NCI-H128 (cell line): ENCODE measurements around the gene TMEM11.

Source experiments
- DNase-seq: peaks from one replicate; lab custom pipeline; 2025; ENCODE audit not compliant: unreplicated experiment; lab: John Stamatoyannopoulos, UW

The TMEM11 gene

DNA sequence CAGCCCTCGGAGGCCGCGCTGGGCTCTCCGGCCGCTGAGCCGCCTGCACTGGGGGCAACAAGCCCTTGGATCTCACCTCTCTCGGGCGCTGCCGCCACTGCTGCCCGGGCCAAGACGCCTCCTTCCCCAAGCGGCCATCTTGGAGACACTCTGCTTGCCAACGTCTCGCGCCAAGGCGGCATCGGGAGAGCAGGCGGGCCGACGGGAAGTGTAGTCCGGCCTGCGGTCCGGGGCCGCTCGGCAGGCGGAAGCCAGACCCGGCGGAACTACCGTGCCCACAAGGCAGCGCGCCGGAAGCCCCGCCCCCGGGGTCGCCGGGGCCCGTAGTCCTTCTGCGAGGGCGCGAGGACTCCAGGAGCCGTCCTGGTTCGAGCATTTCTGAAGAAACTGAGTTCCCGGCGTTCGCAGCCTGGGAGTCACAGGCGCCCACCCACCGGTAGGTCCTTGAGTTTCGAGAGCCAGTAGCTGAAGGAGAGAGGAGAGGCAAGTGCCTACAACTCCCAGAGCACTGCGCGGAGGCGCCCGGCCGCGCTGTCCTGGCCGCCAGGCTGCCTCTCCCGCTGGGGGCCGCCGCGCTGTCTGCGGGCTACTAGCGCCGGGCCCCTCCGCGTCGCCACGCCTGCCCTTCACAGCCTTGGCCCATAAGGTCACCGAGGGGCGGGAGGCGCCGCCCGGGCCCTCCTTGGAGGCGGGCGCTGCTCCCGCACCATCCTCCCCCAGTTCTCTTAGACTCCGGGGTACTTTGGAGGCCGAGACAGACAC is at the start of gene TMEM11:
Gene TMEM11, minus strand, starts transcription at position 147 of the 762 bp plus-strand sequence. Its CDS starts 9 bp downstream, at position 138.
- peak; percentile 75 for DNase-seq

DNA sequence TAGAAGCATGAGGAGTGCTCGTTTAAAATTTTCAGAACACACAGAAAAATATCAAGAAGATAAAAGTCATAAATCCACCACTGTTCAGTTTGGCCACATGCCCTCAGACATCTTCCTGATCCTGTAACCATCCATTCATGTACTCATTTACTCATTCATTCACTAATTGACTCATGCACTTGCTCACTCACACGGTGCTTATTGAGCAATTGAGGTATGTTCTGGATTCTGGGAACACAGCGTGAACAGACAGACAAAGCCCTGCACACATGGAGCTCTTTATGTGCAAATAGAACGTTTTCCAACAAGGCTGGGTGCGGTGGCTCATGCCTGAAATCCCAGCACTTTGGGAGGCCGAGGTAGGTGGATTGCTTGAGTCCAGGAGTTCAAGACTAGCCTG is 49.4 kb upstream of the TMEM11 start:
- no peak for DNase-seq

GRCh38 chr17:21262259-21262993 is 48.5 kb upstream of the TMEM11 start:
- DNase-seq = no peak

DNA sequence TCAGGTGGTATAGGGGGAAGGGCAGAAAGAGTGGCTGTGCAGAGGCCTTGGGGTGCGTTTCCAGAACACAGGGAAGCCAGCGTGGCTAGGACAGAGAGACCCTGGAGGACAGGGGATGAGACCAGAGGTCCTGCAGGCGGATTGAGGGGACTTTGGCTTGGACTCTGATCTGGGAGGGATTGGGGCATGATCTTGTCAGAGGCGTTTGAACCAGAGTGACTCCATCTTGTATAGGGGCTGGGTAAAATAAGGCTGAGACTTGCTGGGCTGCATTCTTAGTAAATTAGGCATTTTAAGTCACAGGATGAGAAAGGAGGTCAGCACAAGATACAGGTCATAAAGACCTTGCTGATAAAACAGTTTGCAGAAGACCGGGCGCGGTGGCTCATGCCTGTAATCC is 44.6 kb upstream of the TMEM11 start:
- DNase-seq = no peak

GRCh38 chr17:21253646-21254441 is 39.9 kb upstream of the TMEM11 start:
- DNase-seq = no peak

DNA sequence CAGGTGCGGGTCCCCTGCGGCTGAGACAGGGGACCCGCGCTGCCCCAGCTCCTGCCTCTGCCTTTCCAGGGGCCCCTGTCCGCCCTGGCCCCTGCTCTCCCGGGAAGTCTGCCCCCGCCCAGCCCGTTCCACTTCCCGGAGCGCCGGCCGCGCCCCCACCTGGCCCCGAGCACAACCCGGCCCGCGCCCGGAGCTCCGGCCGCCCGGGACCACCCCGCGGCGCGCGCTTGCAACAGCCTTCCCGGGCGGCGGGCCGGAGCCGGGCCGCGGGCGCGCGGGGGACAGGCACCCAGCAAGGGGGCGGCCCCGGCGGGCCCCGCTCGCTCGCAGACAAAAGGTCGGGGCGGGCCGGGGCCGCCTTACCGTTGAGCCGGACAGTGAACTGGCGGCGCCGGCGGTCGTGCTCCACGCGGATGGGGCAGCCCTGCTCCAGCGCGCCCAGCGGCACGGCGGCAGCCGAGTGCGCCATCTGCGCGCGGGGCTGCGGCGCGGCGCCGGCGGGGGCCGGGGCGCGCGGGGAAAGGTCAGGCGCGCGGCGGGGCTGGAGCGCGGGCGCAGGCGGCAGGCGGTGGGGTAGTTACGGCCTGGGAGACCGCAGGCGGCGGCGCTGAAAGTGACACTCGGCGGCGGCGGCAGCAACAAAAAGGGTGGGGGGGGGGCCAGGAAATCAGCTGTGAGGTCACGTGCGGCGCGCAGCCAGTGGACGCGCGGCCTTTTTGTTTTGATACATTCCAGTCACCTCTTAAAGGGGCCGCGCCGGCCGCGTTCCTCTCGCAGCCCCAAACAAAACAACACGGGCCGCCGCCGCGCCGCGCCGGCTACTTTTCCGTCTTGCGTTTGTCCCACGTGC is 39.1 kb upstream of the TMEM11 start, which contains the start of gene NATD1:
Gene NATD1, minus strand, starts transcription at position 615 of the 850 bp plus-strand sequence. Its CDS starts 146 bp downstream, at position 469.
- peak; percentile 11 for DNase-seq

GRCh38 chr17:21252289-21252795 is 38.4 kb upstream of the TMEM11 start:
- no peak for DNase-seq

- DNase-seq = no peak
Measured at GRCh38 chr17:21251337-21252010, 37.5 kb upstream of the TMEM11 start.

- no peak for DNase-seq
Measured at GRCh38 chr17:21250854-21251253, 36.9 kb upstream of the TMEM11 start.

DNA sequence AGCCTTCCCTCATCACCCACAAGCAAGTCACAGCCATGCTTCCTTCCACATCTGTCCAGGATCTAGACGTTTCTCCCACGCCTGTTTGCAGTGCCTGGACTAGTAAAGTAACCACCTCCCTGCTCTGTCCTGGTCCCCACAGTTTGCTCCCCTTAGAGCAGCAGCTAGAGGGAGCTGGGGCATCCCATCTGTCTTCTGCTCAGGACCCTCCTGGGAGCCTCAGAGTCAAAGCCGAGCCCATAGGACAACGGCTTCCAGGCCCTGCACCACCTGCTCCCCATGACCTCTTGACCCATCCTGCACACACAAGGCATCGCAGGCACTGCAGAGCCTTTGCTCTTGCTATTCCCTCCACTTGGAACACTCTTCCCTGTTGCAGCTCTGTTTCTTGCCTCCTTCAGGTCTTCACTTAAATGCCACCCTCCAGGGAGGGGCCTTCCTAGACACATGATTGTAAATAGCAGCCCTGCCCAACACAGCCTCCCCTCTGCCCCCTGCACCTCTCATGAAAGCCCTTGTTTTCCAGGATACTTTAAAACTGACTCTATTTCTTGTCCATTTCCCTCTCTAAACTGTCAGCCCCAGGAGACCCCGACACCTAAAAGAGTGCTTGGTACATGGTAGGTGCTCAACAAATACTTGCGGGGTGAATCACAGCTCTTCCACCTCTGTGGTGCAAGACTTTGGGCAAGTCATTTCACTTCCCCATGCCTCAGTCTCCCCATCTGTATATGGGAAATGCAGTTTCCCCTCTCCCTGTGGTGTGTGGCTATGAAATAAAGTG is 36.2 kb upstream of the TMEM11 start:
- DNase-seq = no peak

- no peak for DNase-seq
Measured at GRCh38 chr17:21249086-21249795, 35.3 kb upstream of the TMEM11 start.

GRCh38 chr17:21248500-21248899 is 34.5 kb upstream of the TMEM11 start:
- DNase-seq = no peak

DNA sequence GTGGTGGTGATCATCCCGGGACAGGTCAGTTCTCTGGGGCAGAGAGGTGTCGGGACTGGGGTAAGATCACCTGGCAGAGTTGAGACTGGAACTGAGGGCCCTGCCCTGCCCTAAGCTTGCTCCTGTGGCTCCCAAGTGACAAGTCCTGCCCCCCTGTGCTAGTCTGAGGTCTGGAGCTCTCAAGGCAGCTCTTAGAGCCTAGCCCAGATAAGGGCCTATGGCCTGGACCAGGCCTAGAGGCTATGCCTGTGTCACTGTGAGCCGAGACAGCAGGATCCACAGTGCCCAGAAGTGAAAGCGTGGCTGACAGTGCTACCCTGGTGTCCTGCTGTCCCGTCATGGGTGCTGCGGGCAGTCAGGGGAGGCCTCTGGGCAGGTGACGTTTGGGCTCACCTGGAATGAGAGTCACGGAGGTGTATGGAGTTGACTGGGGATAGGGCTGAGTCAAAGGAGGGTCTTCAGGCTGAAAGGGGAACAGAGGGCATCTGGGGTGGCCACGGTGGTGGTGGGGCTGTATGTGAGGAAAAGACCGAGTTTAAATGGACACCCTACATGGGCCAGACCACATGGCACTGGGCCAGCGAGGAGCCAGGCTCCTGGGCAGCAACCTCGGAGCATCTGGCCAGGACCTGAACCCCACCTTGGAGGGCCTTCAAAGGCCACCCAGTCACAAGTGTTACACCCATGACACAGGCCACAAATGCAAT is 33.7 kb upstream of the TMEM11 start:
- DNase-seq = no peak

- DNase-seq = no peak
Measured at GRCh38 chr17:21246698-21247097, 32.7 kb upstream of the TMEM11 start.

DNA sequence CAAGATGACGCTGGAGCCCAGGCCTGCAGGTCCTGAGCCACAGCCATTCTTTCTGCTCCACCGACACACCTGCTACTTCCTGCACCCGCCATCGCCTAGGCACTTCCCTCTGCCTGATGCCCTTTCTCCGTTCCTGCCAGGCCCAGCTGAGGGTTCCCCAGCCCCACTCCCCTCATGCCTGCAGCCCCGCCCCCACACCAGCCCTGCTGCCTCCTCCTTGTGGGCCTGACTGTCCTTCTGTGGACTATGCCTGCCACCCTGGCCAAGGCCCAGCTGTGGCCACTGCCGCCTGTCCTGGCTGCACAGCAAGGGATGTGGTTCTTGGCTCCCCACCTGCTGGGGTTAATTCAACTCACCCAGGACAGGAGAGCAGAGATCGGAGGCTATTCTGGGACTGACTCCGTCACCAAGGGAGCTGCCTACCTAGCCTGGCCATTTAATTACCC is 31.7 kb upstream of the TMEM11 start:
- no peak for DNase-seq

DNA sequence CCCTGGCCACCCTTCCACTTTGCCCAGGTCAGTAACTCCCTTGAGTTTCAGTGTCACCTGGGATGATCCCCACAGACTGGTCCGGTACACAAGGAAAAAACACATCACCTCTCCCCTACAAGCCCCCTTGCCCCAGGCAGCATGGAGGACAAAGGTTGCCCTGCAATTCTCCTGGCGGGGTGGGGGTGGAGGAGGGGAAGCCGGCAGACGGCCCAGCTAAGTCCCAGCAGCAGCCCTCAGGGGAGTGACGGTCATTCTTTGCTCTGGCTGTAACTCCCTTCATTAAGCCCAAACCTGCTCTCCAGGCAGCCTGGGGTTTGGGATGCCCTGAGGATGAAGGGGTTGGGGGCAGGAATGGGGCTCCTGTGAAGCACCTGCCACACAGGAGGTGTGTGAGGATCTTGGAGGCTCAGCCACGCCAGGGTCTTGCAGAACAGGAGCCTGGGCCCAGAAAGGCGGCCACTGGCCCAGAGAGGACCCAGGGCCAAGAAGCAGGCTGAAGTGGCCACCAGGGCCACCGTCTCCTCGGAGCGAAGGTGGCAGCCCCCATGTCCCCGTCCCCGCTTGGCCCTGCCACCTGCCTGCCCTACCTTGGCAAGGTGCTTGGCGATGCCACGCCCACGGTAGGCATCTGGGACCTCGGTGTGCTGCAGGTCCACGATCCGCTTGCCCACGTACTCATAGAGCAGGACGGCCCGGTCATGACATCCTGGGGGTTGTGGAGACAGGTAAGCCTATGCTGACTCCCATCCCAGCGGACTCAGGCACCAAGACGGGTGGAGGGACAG is 29.7 kb upstream of the TMEM11 start:
- no peak for DNase-seq
